ENCODE measurements around the gene PPM1D. TPM values are rescaled to one million over a fixed set of nuclear protein-coding genes. Genes with fewer than 3 reads are reported as not detected.

Gene PPM1D
- total and polyA plus RNA-seq, 2 experiments from 2014 or later, result 7.9 to 8.1 TPM

DNA sequence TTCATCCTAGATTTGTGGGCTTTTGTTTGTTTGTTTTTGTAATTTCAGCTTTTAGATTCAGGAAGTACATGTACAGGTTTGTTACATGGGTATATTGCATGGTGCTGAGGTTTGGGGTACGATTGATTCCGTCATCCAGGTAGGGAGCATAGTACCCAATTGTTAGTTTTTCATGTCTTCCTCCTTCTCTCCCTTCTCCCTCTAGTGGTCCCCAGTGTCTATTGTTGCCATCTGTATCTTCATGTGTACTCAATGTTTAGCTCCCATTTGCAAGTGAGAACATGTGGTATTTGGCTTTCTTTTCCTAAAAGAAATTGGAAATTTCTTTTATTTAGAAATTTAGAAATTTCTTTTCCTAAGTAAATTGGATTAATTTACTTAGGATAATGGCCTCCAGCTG is 40.5 kb downstream of the PPM1D start:
- no peak overlapping the region for H3K4me3 ChIP-seq
- H3K27ac ChIP-seq, result no peak overlapping the region
- H3K79me2 ChIP-seq (ENCODE audit: insufficient read depth), result peaks cover 61% of the 10 kb centered on the region
- no peak overlapping the region for H2AFZ ChIP-seq
- H3K9ac ChIP-seq, result no peak overlapping the region
- H4K20me1 ChIP-seq (ENCODE audit: insufficient read depth), result peaks cover 10% of the 10 kb centered on the region; the same call in 1 of the 2 replicates
- no peaks in the 10 kb centered on the region for H3K27me3 ChIP-seq (replicated peaks; ENCODE audit: insufficient read depth)
- peaks cover 8% of the 10 kb centered on the region; the same call in 1 of the 2 replicates for H3K36me3 ChIP-seq (ENCODE audit: low read depth)
- H3K4me2 ChIP-seq (ENCODE audit: unreplicated experiment), result no peak overlapping the region
- WGBS, 2 experiments (ENCODE audit: low coverage in 1 of 2, low lambda C conversion rate in 2 of 2, missing lambda C conversion rate in 2 of 2), result 84 to 85% methylated on average over 2 of the region's 2 CpGs
- H3K9me3 ChIP-seq (ENCODE audit: low read depth), result no peaks in the 10 kb centered on the region
- H3K4me1 ChIP-seq (ENCODE audit: insufficient read depth), result peaks cover 23% of the 10 kb centered on the region
- H3F3A ChIP-seq (ENCODE audit: insufficient read depth), result peaks cover 23% of the 10 kb centered on the region
- TF ChIP-seq EZH2phosphoT487 (IDR thresholded peaks at IDR 0.05; ENCODE audit: insufficient read depth, low read depth) (no peak), EZH2 (IDR thresholded peaks at IDR 0.05; ENCODE audit: insufficient read depth, poor library complexity, severe bottlenecking) (no peak)
- DNase-seq, result peak; percentile 46
- no peaks in the 10 kb centered on the region for H3K9me2 ChIP-seq (ENCODE audit: insufficient read depth)
- in situ Hi-C loops (cut with MboI), result no loop called here

DNA sequence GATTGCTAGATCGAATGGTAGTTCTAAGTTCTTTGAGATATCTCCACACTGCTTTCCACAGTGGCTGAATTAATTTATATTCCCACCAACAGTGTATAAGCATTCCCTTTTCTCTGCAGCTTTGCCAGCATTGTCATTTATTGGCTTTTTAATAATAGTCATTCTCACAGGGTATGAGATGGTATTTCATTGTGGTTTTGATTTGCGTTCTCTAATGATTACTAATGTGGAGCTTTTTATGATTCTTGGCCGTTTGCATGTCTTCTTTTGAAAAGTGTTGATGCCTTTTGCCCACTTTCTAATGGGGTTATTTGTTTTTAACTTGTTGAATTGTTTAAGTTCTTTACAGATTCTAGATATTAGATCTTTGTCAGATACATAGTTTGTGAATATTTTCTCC is 41.1 kb downstream of the PPM1D start:
- Histone ChIP-seq H3K4me3 (no peak overlapping the region), H3K9me3 (ENCODE audit: low read depth) (no peaks in the 10 kb centered on the region), H3F3A (ENCODE audit: insufficient read depth) (peaks cover 23% of the 10 kb centered on the region), H3K9me2 (ENCODE audit: insufficient read depth) (no peaks in the 10 kb centered on the region), H3K27me3 (replicated peaks; ENCODE audit: insufficient read depth) (no peaks in the 10 kb centered on the region), H3K4me2 (ENCODE audit: unreplicated experiment) (peak overlapping the region; percentile 5), H3K9ac (0 out of 2 replicates have a peak overlapping the region, but pooled peaks have one; percentile 7), H3K36me3 (ENCODE audit: low read depth) (peaks cover 2% of the 10 kb centered on the region; the same call in 1 of the 2 replicates), H3K4me1 (ENCODE audit: insufficient read depth) (peaks cover 23% of the 10 kb centered on the region), H3K27ac (no peak overlapping the region), H2AFZ (no peak overlapping the region), H3K79me2 (ENCODE audit: insufficient read depth) (peaks cover 67% of the 10 kb centered on the region), H4K20me1 (ENCODE audit: insufficient read depth) (peaks cover 10% of the 10 kb centered on the region; the same call in 1 of the 2 replicates)
- 38% methylated on average over 3 of the region's 3 CpGs for WGBS, 2 experiments (ENCODE audit: low coverage in 1 of 2, low lambda C conversion rate in 2 of 2, missing lambda C conversion rate in 2 of 2)
- in situ Hi-C loops (cut with MboI), result no loop called here
- peak; percentile 54 for DNase-seq
- no peak for TF ChIP-seq EZH2phosphoT487 (IDR thresholded peaks at IDR 0.05; ENCODE audit: insufficient read depth, low read depth)
- no peak for TF ChIP-seq EZH2 (IDR thresholded peaks at IDR 0.05; ENCODE audit: insufficient read depth, poor library complexity, severe bottlenecking)

DNA sequence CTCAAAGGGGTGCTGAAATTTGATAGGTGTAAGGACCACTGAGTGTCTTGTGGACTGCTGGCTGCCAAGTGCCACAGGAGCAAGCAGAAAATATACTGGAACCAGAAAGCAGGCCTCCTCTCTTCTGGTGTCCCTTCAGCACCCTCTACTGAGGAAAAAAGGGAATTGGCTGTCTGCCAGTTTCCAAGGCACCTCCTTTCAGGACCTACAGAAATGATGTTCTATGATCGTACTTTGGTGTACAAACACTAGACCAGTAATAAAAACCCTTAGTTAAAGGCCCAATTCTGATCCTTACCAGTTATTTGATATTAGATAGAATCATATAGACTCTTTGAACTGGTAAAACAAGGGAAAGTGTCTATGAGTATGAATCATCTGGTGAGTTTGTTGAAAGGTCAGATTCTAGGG is 41.8 kb downstream of the PPM1D start:
- peaks cover 23% of the 10 kb centered on the region for H3K4me1 ChIP-seq (ENCODE audit: insufficient read depth)
- H3K36me3 ChIP-seq (ENCODE audit: low read depth), result no peaks in the 10 kb centered on the region
- H3K27me3 ChIP-seq (replicated peaks; ENCODE audit: insufficient read depth), result no peaks in the 10 kb centered on the region
- no peak overlapping the region for H3K4me3 ChIP-seq
- H2AFZ ChIP-seq, result no peak overlapping the region
- peak; percentile 81 for DNase-seq
- H4K20me1 ChIP-seq (ENCODE audit: insufficient read depth), result peaks cover 10% of the 10 kb centered on the region; the same call in 1 of the 2 replicates
- H3K9ac ChIP-seq, result 0 out of 2 replicates have a peak overlapping the region, but pooled peaks have one; percentile 7
- no peaks in the 10 kb centered on the region for H3K9me3 ChIP-seq (ENCODE audit: low read depth)
- peak overlapping the region; percentile 5 for H3K4me2 ChIP-seq (ENCODE audit: unreplicated experiment)
- 71 to 80% methylated on average over 1 of the region's 1 CpG for WGBS, 2 experiments (ENCODE audit: low coverage in 1 of 2, low lambda C conversion rate in 2 of 2, missing lambda C conversion rate in 2 of 2)
- H3K9me2 ChIP-seq (ENCODE audit: insufficient read depth), result no peaks in the 10 kb centered on the region
- in situ Hi-C loops (cut with MboI), result no loop called here
- H3K79me2 ChIP-seq (ENCODE audit: insufficient read depth), result peaks cover 74% of the 10 kb centered on the region
- 0 out of 2 replicates have a peak overlapping the region, but pooled peaks have one; percentile 20 for H3K27ac ChIP-seq
- TF ChIP-seq EZH2phosphoT487 (IDR thresholded peaks at IDR 0.05; ENCODE audit: insufficient read depth, low read depth), result no peak
- TF ChIP-seq EZH2 (IDR thresholded peaks at IDR 0.05; ENCODE audit: insufficient read depth, poor library complexity, severe bottlenecking), result no peak
- peaks cover 23% of the 10 kb centered on the region for H3F3A ChIP-seq (ENCODE audit: insufficient read depth)

DNA sequence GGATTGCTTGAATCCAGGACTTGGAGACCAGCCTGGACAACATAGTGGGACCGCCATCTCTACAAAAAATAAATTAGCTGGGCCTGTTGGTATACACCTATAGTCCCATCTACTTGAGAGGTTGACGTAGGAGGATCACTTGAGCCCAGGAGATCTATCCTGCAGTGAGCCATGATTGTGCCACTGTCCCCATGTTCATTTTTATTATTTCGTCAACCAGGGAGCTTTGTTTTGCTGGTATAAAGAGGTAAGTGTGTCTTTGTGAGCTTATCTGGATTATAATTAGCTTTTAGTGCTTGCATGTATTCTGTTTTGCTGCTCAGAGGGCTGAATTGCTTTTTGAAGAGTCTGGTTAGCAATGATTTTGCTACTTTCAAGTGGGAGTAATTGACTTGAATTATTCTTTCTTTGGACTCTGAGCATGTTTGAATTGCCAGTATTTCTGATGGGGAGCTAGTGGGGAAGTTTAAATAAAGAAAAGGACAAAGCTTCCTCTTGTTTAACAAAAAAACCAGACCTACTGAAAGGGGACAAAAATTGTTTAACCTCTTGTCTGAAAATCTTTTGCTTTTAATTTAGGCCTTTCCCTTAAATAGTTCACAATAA is 46.0 kb downstream of the PPM1D start:
- Histone ChIP-seq H3K27me3 (replicated peaks; ENCODE audit: insufficient read depth) (no peaks in the 10 kb centered on the region), H4K20me1 (ENCODE audit: insufficient read depth) (peaks cover 8% of the 10 kb centered on the region; the same call in 1 of the 2 replicates), H3K9me2 (ENCODE audit: insufficient read depth) (no peaks in the 10 kb centered on the region), H3K9ac (no peak overlapping the region), H2AFZ (no peak overlapping the region), H3K27ac (no peak overlapping the region), H3K79me2 (ENCODE audit: insufficient read depth) (peaks cover 94% of the 10 kb centered on the region), H3K36me3 (ENCODE audit: low read depth) (no peaks in the 10 kb centered on the region), H3K4me3 (no peak overlapping the region), H3K9me3 (ENCODE audit: low read depth) (no peaks in the 10 kb centered on the region), H3K4me2 (ENCODE audit: unreplicated experiment) (no peak overlapping the region), H3K4me1 (ENCODE audit: insufficient read depth) (peaks cover 23% of the 10 kb centered on the region), H3F3A (ENCODE audit: insufficient read depth) (peaks cover 10% of the 10 kb centered on the region; the same call in 1 of the 2 replicates)
- in situ Hi-C loops (cut with MboI), result no loop called here
- 94 to 96% methylated on average over 3 of the region's 3 CpGs for WGBS, 2 experiments (ENCODE audit: low coverage in 1 of 2, low lambda C conversion rate in 2 of 2, missing lambda C conversion rate in 2 of 2)
- DNase-seq, result no peak
- TF ChIP-seq EZH2 (IDR thresholded peaks at IDR 0.05; ENCODE audit: insufficient read depth, poor library complexity, severe bottlenecking) (no peak), EZH2phosphoT487 (IDR thresholded peaks at IDR 0.05; ENCODE audit: insufficient read depth, low read depth) (no peak)
